AG10803 (cell line): ENCODE measurements around the gene TMEM170A.

Source experiments
- DNase-seq: peaks from one replicate; pipeline ENCODE4 v3.0.0; 2010; ENCODE audit warnings: low read depth
- H3K4me3 ChIP-seq: 2 replicates; pipeline ENCODE4 v1.5.1; 2011; ENCODE audit warnings: mild to moderate bottlenecking, low read length, control low read depth
- TF ChIP-seq, protein P1 (sequence below): conservative IDR thresholded peaks from 2 replicates; pipeline ENCODE4 v1.5.1; 2011; ENCODE audit warnings: mild to moderate bottlenecking, low read length, control low read depth, inconsistent platforms

TMEM170A gene

GRCh38 chr16:75406943-75407342 is 57.5 kb downstream of the TMEM170A start:
- TF ChIP-seq, protein P1, sequence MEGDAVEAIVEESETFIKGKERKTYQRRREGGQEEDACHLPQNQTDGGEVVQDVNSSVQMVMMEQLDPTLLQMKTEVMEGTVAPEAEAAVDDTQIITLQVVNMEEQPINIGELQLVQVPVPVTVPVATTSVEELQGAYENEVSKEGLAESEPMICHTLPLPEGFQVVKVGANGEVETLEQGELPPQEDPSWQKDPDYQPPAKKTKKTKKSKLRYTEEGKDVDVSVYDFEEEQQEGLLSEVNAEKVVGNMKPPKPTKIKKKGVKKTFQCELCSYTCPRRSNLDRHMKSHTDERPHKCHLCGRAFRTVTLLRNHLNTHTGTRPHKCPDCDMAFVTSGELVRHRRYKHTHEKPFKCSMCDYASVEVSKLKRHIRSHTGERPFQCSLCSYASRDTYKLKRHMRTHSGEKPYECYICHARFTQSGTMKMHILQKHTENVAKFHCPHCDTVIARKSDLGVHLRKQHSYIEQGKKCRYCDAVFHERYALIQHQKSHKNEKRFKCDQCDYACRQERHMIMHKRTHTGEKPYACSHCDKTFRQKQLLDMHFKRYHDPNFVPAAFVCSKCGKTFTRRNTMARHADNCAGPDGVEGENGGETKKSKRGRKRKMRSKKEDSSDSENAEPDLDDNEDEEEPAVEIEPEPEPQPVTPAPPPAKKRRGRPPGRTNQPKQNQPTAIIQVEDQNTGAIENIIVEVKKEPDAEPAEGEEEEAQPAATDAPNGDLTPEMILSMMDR: no peak
- DNase-seq: no peak
- H3K4me3 ChIP-seq: no peak overlapping the region

- H3K4me3 ChIP-seq: no peak overlapping the region
- peak; percentile 49 for DNase-seq
- TF ChIP-seq, protein P1: peak; percentile 70
Measured at GRCh38 chr16:75402821-75403475, 61.5 kb downstream of the TMEM170A start.

GRCh38 chr16:75402159-75402820 is 62.2 kb downstream of the TMEM170A start:
- no peak overlapping the region for H3K4me3 ChIP-seq
- TF ChIP-seq, protein P1: no peak
- DNase-seq: peak; percentile 40

- DNase-seq: no peak
- TF ChIP-seq, protein P1: no peak
- no peak overlapping the region for H3K4me3 ChIP-seq
Measured at GRCh38 chr16:75401691-75402090, 62.8 kb downstream of the TMEM170A start.

DNA sequence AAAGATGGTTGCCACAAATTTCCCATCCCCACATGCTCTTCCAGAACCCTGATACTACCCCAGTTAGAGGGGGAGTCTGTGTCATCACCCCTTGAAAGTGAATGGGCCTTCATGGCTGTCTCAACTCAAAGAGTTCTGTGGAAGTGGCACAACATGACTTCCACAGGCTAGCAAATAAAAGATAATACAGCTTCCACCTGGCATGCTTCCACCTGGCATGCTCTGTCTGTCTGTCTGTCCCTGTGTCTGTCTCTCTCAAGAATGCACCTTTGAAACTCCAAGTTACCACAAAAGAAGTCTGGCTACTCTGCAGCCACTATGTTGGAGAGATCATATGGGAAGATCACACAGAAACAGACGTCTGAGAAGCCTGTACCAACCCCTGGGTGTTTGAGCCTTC is 66.2 kb downstream of the TMEM170A start:
- TF ChIP-seq, protein P1: no peak
- H3K4me3 ChIP-seq: no peak overlapping the region
- DNase-seq: no peak

- TF ChIP-seq, protein P1: no peak
- DNase-seq: no peak
- H3K4me3 ChIP-seq: no peak overlapping the region
Measured at GRCh38 chr16:75394941-75395340, 69.5 kb downstream of the TMEM170A start.
